ENCODE measurements around the gene SMIM44.

- TF ChIP-seq, protein P1, sequence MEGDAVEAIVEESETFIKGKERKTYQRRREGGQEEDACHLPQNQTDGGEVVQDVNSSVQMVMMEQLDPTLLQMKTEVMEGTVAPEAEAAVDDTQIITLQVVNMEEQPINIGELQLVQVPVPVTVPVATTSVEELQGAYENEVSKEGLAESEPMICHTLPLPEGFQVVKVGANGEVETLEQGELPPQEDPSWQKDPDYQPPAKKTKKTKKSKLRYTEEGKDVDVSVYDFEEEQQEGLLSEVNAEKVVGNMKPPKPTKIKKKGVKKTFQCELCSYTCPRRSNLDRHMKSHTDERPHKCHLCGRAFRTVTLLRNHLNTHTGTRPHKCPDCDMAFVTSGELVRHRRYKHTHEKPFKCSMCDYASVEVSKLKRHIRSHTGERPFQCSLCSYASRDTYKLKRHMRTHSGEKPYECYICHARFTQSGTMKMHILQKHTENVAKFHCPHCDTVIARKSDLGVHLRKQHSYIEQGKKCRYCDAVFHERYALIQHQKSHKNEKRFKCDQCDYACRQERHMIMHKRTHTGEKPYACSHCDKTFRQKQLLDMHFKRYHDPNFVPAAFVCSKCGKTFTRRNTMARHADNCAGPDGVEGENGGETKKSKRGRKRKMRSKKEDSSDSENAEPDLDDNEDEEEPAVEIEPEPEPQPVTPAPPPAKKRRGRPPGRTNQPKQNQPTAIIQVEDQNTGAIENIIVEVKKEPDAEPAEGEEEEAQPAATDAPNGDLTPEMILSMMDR (IDR thresholded peaks at IDR 0.05; ENCODE audit: insufficient read depth, low read length, poor library complexity, severe bottlenecking), result no peak
- no peak for TF ChIP-seq EZH2phosphoT487 (conservative IDR thresholded peaks at IDR 0.05; ENCODE audit: low read length)
These were observed 35.9 kb upstream of the SMIM44 start for GRCh38 chr19:3519126-3519525.
